Activated naive CD4-positive, alpha-beta T cell treated with Interleukin-2 at 50 U/mL for 16 hours (primary cell): ENCODE results near the gene RASAL2.

ENCODE experiments used
- DNase-seq: peaks from one replicate; pipeline ENCODE4 v3.0.0-alpha.2; 2020

Gene RASAL2

GRCh38 chr1:178472531-178472930 is 378.6 kb downstream of the RASAL2 start:
- no peak for DNase-seq

- no peak for DNase-seq
Observed at GRCh38 chr1:178477373-178477772, 383.5 kb downstream of the RASAL2 start.

- no peak for DNase-seq
Observed at GRCh38 chr1:178477841-178478240, 383.9 kb downstream of the RASAL2 start.

- DNase-seq, result no peak
Observed at GRCh38 chr1:178483251-178483957, 389.5 kb downstream of the RASAL2 start.

- no peak for DNase-seq
Observed at GRCh38 chr1:178484698-178485225, 390.9 kb downstream of the RASAL2 start.

- no peak for DNase-seq
Observed at GRCh38 chr1:178485541-178485981, 391.7 kb downstream of the RASAL2 start.

- no peak for DNase-seq
Observed at GRCh38 chr1:178486100-178487069, 392.5 kb downstream of the RASAL2 start.

- DNase-seq, result no peak
Observed at GRCh38 chr1:178487070-178487615, 393.2 kb downstream of the RASAL2 start.

- DNase-seq, result no peak
Observed at GRCh38 chr1:178488393-178488792, 394.5 kb downstream of the RASAL2 start.

GRCh38 chr1:178489399-178489798 is 395.5 kb downstream of the RASAL2 start:
- no peak for DNase-seq

- no peak for DNase-seq
Observed at GRCh38 chr1:178490136-178490535, 396.2 kb downstream of the RASAL2 start.

- DNase-seq, result no peak
Observed at GRCh38 chr1:178490967-178491366, 397.1 kb downstream of the RASAL2 start.

GRCh38 chr1:178491721-178492120 is 397.8 kb downstream of the RASAL2 start:
- DNase-seq, result no peak

GRCh38 chr1:178492341-178492740 is 398.4 kb downstream of the RASAL2 start:
- no peak for DNase-seq

- DNase-seq, result no peak
Observed at GRCh38 chr1:178493301-178493741, 399.4 kb downstream of the RASAL2 start.

GRCh38 chr1:178494569-178494971 is 400.7 kb downstream of the RASAL2 start:
- no peak for DNase-seq

- DNase-seq, result no peak
Observed at GRCh38 chr1:178495158-178495557, 401.3 kb downstream of the RASAL2 start.

- no peak for DNase-seq
Observed at GRCh38 chr1:178495741-178496409, 402.0 kb downstream of the RASAL2 start.

GRCh38 chr1:178496410-178497135 is 402.7 kb downstream of the RASAL2 start, which contains the start of gene CLEC20A:
TSS of gene CLEC20A (minus strand) at chr1:178496964. CDS start at chr1:178496939, 25 bp downstream.
- no peak for DNase-seq

GRCh38 chr1:178497903-178498478 is 404.1 kb downstream of the RASAL2 start:
- DNase-seq, result no peak

GRCh38 chr1:178498896-178499675 is 405.2 kb downstream of the RASAL2 start:
- no peak for DNase-seq
